ENCODE data around the gene ACOX2.
A peak's percentile ranks its signal among the peaks of the same experiment; 100 is the strongest.

Gene ACOX2

DNA sequence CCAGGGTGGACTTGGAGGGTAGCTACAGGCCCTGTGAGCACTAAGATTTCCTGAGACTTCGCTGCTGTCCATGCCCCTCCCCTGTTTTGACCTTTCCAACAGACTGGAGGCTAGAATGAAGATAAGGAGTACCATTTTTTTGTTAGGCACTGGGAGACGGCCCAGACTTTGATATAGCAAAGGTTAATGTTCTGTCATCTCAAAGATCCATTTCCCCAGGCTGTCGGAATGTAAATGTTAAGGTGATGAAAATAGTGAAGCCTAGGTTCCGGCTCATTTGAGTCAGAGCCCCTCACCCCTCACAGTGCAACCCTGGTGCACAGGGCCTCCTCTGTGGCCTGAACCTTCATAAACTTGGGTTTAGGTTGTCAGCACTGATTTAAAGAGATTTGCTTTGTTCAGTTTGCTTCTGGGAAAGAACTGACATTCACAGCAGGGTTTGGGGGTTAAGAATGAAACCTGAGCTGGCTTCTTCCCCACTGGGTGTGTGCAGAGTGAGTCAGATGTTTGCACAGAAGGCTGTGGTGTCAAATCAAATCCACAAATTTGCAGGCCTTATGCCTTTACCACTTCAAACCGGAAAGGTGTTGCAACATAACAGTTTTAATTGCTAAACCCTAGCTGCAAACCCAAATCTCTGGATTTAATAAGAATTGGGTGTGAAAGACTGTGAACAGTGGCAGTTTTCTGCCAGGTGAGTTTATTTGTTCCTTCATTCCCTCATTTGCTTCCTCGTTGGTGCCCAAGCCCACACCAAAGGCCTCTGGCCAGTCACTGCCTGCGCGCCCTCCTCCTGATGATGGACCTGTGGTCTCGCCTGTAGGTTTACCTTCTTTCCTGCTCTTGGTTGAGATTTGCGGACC is 65.7 kb downstream of the ACOX2 start:
- no peak for DNase-seq (ENCODE audit: low spot score)

DNA sequence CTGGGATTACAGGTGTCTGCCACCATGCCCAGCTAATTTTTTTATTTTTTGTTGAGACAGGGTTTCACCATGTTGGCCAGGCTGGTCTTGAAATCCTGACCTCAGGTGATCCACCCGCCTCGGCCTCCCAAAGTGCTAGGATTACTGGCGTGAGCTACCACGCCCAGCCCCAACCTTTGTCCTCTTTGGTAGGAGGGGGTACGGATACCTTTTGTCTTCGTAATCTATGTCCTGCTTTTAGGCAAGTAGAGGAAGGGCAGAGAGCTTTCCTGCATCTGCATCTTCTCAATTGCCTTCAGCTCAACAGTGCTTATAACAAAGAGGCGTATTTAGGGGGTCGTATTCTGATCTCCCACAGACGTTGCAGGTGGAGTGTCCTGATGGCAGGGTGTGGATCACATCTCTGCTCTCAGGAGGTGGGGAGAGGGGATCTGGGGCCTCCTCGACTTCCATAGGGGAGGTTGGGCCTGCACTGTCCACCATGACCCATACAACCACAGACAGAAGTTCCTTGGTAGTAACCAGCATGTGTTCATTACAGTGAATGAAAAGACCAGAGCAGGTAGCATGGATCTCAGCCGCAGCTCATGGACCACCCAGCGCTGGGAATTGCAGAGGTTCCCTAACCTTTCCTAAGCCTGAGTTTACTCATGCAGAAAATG is 66.5 kb downstream of the ACOX2 start:
- no peak for DNase-seq (ENCODE audit: low spot score)

DNA sequence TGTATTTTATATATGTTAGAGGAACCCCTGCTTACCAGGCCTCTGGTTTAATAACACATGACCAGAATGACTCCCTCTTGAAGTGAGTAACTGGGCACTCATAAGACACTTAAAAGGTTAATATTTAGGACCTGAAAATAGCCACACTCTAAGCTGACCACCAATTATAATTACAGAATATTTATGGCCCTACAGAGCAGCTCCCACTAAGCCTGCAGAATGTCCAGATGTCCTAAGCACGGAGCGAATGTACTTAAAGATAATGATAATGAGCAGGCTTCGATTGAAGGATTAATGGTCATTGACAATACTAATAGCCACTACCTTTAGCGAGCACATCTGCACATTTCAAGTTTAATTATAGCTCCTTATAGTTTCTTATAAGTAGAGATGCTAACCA is 67.9 kb downstream of the ACOX2 start:
- no peak for DNase-seq (ENCODE audit: low spot score)

DNA sequence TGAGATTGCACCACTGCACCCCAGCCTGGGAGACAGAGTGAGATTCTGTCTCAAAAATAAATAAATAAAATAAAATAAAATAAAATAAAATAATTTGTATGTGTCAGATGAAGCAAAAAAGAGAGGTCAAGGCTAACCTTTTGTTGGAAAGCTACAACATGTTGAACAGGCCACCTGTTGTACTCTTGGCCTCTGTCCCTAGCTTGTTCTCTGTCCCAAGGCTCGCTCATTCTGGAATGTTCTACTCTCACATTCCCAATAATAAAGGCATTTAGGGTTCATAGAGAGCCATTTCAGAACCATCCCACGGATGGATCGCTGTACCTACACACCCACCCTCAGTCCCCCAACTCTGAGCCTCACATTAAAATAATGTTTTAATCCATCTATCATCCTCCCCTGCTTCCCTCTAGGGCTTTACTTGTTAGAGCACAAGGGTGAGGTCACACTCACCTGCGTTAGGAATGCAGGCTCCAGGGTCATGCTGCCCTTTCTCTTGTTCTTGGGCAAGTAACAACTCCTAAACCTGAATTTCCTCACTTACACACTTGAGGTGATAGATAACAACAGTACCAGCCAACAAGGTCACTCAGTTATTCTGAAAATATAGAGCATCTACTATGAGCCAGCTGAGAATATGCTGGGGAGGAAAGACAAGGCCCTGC is 70.0 kb downstream of the ACOX2 start:
- DNase-seq (ENCODE audit: low spot score), result no peak

DNA sequence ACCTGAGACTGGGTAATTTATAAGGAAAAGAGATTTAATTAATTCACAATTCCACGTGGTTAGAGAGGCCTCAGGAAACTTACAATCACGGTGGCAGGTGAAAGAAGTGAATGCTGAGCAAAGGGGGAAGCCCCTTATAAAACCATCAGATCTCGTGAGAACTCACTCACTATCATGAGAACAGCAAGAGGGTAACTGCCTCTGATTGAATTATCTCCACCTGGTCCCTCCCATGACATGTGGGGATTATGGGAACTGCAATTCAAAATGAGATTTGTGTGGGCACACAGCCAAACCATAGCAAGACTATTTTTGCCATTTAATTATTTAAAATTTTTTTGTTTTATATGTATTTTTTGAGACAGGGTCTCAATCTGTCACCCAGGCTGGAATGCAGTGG is 72.1 kb downstream of the ACOX2 start:
- no peak for DNase-seq (ENCODE audit: low spot score)

DNA sequence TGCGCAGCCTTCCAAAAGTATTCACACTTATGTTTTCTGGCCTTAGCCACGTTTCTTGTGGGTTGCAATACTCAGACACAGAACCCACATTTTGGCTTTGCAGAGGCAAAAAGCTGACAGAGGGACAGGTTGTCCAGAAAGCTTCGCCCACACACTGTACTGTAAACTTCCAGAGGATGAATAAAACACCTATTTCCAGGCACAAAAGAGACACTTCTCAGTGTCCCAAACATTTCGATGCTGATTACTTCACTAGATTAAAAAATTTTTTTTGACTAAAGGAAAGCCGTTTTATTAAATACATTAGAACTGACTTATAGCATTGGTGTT is 73.1 kb downstream of the ACOX2 start:
- no peak for DNase-seq (ENCODE audit: low spot score)

DNA sequence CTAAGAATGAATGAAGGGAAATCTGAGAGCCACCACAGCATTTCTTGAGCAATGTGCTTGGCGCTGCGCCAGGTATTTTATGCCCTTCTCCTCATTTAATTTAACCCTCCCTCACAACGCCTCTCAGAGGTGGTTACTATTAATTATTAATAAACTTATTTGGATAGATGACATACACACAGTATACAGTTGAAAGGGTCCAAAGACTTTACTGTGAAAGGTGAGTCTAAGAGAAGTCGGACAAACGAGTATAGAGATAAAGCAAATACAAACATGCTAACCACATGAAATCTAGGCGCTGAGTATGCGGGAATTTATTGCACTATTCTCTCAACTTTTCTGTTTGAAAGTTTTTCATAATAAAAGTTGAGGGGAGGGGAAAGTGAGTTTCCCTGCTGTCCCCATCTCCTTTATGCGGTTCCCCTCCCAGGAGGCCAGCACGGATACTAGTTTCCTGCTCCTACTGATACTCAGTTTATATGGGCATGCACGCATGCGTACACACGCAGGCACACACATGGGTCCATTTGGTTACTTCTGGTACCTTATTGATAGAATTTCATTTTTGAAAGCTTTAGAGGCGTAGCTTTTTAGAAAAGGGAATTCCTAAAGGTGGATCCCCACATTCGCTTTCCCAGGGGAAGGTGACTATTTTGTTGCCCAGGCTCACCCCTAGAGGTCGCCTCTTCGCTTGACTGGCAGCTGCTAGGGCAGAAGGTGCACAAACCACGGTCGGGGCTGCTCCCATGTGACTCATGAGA is 73.6 kb downstream of the ACOX2 start:
- peak; percentile 81 for DNase-seq (ENCODE audit: low spot score)

DNA sequence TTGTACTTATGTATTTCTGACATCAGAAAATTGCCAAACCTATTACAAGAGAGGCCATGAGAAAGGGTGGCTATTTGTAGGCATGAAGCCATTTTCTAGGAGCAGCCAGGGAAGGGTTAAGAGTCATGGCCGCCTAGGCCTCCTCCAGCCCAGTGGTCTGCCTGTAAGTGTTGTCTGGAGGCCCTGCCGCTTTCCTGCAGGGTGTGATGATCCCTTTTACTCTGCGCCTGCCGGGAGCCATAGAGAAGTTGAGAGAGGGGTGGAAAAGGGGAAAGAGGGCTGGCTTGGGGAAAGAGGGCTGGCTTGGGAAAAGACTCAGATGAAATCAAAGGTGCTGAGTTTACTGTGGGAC is 74.2 kb downstream of the ACOX2 start:
- no peak for DNase-seq (ENCODE audit: low spot score)

DNA sequence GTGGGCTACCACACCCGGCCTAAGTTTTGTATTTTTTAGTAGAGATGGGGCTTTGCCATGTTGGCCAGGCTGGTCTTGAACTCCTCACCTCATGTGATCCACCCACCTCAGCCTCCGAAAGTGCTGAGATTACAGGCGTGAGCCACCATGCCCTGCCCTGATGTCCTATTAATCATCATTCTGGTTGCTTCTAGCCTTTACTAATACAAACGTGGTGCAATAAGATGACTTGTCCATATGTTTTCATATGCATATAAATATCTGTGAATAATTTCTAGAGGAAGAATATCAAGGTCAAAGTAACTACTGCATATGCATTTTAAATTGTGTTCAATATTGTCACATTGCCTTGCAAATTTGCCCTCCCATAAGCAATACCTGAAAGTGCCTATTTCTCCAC is 77.8 kb downstream of the ACOX2 start:
- DNase-seq (ENCODE audit: low spot score), result no peak

Data from ecto neural progenitor cell (in vitro differentiated cells).